Esophagus squamous epithelium (tissue), 4 donors: ENCODE results near the gene KIAA1217.

Source experiments
- CTCF ChIP-seq, 6 experiments: fragments of 450-650 bp in 4 of 6; fragments of 200-600 bp in 2 of 6; sonication (generic) in 2 of 6; IDR thresholded peaks; one replicate each; pipeline ENCODE4 v1.5.1; 2016 to 2019; ENCODE audit warnings: antibody characterized with exemption in 6 of 6, mild to moderate bottlenecking in 4 of 6, moderate library complexity in 4 of 6
- POLR2A ChIP-seq, 4 donors: fragments of 450-650 bp; IDR thresholded peaks; one replicate each; pipeline ENCODE4 v1.6.1; 2017; ENCODE audit warnings: antibody characterized with exemption in 4 of 4, mild to moderate bottlenecking in 4 of 4, moderate library complexity in 3 of 4

GRCh38 chr10:24453973-24454372 is 245.0 kb downstream of the KIAA1217 start:
- TF ChIP-seq CTCF (IDR thresholded peaks at IDR 0.05) (no peak), POLR2A (IDR thresholded peaks at IDR 0.05) (no peak)
